A549 treated with ZK216348 at 1 μM for 4 hours (cell line): ENCODE measurements around the gene CTNNB1. TPM values are rescaled to one million over a fixed set of nuclear protein-coding genes. Genes with fewer than 3 reads are reported as not detected.

Source experiments
- total RNA-seq: library from RNA; stranded (reverse); fragments of 200-300 nt; extraction: Qiagen RNA extraction; gene quantifications from 5 replicates; pipeline ENCODE4 v1.2.3, GENCODE V29; 2022; ENCODE audit warnings: low read depth

The CTNNB1 gene
- total RNA-seq = 163 to 179 TPM (median 167 TPM) in 5 replicates

GRCh38 chr3:41198950-41199865, at the start of gene CTNNB1:
Gene CTNNB1 (plus strand): TSS chr3:41199505. CDS start chr3:41224069, 24,564 bp downstream.

